ENCODE measurements around the gene PPAT.
"Not testable (repeated sequence)": the region's sequence is repeated elsewhere in the genome, so short reads cannot be mapped to it uniquely, and the experiment has no call there.

The PPAT gene

DNA sequence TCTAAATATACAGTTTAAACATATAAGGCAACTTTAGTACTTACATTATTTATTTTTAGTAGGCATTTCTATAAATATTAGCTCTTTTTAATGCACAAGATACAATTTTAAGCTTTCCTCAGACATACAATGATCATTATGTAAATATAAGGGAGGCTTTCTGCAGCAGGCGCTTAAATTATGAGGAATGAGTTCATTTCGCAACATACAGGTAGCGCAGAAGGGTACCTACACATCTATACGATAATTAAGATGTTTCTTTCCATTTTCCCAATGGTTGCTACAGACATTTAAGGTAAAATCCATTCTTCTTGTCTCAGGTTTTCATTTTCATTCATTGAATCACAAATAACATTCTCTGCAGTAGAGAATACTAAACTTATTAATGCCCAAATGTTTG, 49.3 kb downstream of the PPAT start:
- TF ChIP-seq, protein P1, sequence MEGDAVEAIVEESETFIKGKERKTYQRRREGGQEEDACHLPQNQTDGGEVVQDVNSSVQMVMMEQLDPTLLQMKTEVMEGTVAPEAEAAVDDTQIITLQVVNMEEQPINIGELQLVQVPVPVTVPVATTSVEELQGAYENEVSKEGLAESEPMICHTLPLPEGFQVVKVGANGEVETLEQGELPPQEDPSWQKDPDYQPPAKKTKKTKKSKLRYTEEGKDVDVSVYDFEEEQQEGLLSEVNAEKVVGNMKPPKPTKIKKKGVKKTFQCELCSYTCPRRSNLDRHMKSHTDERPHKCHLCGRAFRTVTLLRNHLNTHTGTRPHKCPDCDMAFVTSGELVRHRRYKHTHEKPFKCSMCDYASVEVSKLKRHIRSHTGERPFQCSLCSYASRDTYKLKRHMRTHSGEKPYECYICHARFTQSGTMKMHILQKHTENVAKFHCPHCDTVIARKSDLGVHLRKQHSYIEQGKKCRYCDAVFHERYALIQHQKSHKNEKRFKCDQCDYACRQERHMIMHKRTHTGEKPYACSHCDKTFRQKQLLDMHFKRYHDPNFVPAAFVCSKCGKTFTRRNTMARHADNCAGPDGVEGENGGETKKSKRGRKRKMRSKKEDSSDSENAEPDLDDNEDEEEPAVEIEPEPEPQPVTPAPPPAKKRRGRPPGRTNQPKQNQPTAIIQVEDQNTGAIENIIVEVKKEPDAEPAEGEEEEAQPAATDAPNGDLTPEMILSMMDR (conservative IDR thresholded peaks at IDR 0.05; ENCODE audit: low read length), result no peak
- peak overlapping the region; percentile 35 for H3K4me3 ChIP-seq (ENCODE audit: low read length)
- no peak for DNase-seq (ENCODE audit: low read depth)

DNA sequence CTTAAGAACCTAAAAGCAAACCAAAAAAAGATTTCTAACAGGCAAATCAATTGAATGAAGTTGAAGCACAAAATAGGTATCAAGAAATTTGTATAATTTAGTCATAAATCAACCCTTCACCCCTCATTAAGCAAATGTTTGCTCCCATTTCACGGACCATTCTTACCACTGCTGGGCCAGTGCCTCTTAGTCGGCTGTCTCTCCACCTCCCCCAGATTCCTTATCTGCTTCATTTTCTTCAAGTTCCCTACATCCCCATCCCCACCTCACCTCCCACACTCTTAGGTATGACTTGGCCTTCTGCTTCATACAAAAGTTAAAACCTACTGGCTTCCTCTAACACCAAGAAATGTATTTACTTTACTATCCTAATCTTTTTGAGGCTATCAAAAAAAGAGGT, 60.0 kb downstream of the PPAT start:
- DNase-seq (ENCODE audit: low read depth), result no peak
- H3K4me3 ChIP-seq (ENCODE audit: low read length), result no peak overlapping the region
- TF ChIP-seq, protein P1 (conservative IDR thresholded peaks at IDR 0.05; ENCODE audit: low read length), result no peak

- H3K4me3 ChIP-seq (ENCODE audit: low read length), result no peak overlapping the region
- no peak for DNase-seq (ENCODE audit: low read depth)
- TF ChIP-seq, protein P1 (conservative IDR thresholded peaks at IDR 0.05; ENCODE audit: low read length), result no peak
Observed at GRCh38 chr4:56374956-56375355, 60.5 kb downstream of the PPAT start.

DNA sequence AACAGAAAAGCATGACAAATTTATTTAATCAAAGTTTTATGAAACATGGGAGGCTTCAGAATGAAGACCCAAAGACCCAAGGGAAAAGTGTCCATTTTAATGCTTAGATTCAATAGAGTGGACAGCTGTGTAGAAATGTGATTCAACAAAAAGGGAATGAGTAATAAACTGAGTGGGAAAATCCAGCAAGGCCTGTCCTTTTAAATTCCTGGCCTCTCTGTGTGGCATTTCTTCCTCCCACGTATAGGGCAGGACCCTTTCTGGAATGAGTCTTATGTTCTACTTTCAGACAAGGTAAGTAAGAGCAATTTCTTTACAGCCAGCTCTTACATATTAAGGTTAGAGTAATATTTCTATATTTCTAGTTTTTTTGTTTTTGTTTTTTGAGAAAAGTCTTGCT, 62.6 kb downstream of the PPAT start:
- H3K4me3 ChIP-seq (ENCODE audit: low read length), result no peak overlapping the region
- DNase-seq (ENCODE audit: low read depth), result no peak
- TF ChIP-seq, protein P1 (conservative IDR thresholded peaks at IDR 0.05; ENCODE audit: low read length), result no peak

- TF ChIP-seq, protein P1 (conservative IDR thresholded peaks at IDR 0.05; ENCODE audit: low read length), result no peak
- H3K4me3 ChIP-seq (ENCODE audit: low read length), result no peak overlapping the region
- DNase-seq (ENCODE audit: low read depth), result no peak
Observed at GRCh38 chr4:56371426-56372220, 63.8 kb downstream of the PPAT start.

GRCh38 chr4:56370377-56370776, 65.0 kb downstream of the PPAT start:
- TF ChIP-seq, protein P1 (conservative IDR thresholded peaks at IDR 0.05; ENCODE audit: low read length), result no peak
- DNase-seq (ENCODE audit: low read depth), result no peak
- no peak overlapping the region for H3K4me3 ChIP-seq (ENCODE audit: low read length)

DNA sequence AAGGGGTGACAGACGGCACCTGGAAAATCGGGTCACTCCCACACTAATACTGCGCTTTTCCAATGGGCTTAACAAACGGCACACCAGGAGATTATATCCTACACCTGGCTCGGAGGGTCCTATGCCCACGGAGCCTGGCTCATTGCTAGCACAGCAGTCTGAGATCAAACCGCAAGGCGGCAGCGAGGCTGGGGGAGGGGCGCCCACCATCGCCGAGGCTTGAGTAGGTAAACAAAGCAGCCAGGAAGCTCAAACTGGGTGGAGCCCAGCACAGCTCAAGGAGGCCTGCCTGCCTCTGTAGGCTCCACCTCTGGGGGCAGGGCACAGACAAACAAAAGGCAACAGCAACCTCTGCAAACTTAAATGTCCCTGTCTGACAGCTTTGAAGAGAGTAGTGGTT, 72.4 kb downstream of the PPAT start:
- not testable (repeated sequence) for H3K4me3 ChIP-seq (ENCODE audit: low read length); DNase-seq (ENCODE audit: low read depth)

Data from AG10803 (cell line).